Subcutaneous adipose tissue (tissue), 4 donors: ENCODE measurements around the gene PAK5. TPM values are rescaled to one million over a fixed set of nuclear protein-coding genes. Genes with fewer than 3 reads are reported as not detected.

Experiments used
- total RNA-seq, 4 donors: library from RNA; depleted of rRNA; stranded (reverse); fragments of >200 nt; gene quantifications; one replicate each; pipeline ENCODE4 v1.1.0, GENCODE V29; 2016
- TF ChIP-seq, protein P1 (sequence below): fragments of 450-650 bp; IDR thresholded peaks from one replicate; pipeline ENCODE4 v1.5.1; 2016; ENCODE audit warnings: low read depth, mild to moderate bottlenecking, control low read depth, antibody characterized with exemption, moderate library complexity

PAK5 gene
- total RNA-seq, 4 donors from 2014 or later = not detected

- TF ChIP-seq, protein P1, sequence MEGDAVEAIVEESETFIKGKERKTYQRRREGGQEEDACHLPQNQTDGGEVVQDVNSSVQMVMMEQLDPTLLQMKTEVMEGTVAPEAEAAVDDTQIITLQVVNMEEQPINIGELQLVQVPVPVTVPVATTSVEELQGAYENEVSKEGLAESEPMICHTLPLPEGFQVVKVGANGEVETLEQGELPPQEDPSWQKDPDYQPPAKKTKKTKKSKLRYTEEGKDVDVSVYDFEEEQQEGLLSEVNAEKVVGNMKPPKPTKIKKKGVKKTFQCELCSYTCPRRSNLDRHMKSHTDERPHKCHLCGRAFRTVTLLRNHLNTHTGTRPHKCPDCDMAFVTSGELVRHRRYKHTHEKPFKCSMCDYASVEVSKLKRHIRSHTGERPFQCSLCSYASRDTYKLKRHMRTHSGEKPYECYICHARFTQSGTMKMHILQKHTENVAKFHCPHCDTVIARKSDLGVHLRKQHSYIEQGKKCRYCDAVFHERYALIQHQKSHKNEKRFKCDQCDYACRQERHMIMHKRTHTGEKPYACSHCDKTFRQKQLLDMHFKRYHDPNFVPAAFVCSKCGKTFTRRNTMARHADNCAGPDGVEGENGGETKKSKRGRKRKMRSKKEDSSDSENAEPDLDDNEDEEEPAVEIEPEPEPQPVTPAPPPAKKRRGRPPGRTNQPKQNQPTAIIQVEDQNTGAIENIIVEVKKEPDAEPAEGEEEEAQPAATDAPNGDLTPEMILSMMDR = no peak
Measured at GRCh38 chr20:9488063-9488462, 350.8 kb downstream of the PAK5 start.

Other genes with a start within 250 kb of the PAK5 start
- 10 to 100 TPM in 1 of 4 donors, 1 to 10 TPM in 3; 5.1 to 10.8 (median 8.7) TPM for gene ANKEF1, start 195.9 kb upstream of the PAK5 start, total RNA-seq